Stimulated activated memory B cell treated with anti-CD40 and anti-IgM and Interleukin-4, amounts not matched to agents 10 μg/mL and 1 μg/mL and 100 μg/mL, for 72 hours (primary cell): Measurements from ENCODE around the gene EFHD2.

Experiments
- ATAC-seq: fragments of 150-1000 bp; cut with Tn5 transposase; 2 replicates; pipeline ENCODE4 v1.10.0; 2021
- H3K27ac Mint-ChIP-seq: one replicate; pipeline ENCODE4 v1.8.0; 2022; ENCODE audit warnings: mild to moderate bottlenecking, mixed read lengths
- H3K27me3 Mint-ChIP-seq: one replicate; pipeline ENCODE4 v1.8.0; 2022; ENCODE audit warnings: mixed read lengths
- H3K36me3 Mint-ChIP-seq: one replicate; pipeline ENCODE4 v1.8.0; 2022; ENCODE audit warnings: mixed read lengths
- H3K4me1 Mint-ChIP-seq: one replicate; pipeline ENCODE4 v1.8.0; 2022; ENCODE audit warnings: mixed read lengths
- H3K4me3 Mint-ChIP-seq: one replicate; pipeline ENCODE4 v1.8.0; 2022; ENCODE audit warnings: mild to moderate bottlenecking, moderate library complexity, mixed read lengths
- H3K9me3 Mint-ChIP-seq: one replicate; pipeline ENCODE4 v1.8.0; 2022; ENCODE audit warnings: mixed read lengths

The EFHD2 gene

DNA sequence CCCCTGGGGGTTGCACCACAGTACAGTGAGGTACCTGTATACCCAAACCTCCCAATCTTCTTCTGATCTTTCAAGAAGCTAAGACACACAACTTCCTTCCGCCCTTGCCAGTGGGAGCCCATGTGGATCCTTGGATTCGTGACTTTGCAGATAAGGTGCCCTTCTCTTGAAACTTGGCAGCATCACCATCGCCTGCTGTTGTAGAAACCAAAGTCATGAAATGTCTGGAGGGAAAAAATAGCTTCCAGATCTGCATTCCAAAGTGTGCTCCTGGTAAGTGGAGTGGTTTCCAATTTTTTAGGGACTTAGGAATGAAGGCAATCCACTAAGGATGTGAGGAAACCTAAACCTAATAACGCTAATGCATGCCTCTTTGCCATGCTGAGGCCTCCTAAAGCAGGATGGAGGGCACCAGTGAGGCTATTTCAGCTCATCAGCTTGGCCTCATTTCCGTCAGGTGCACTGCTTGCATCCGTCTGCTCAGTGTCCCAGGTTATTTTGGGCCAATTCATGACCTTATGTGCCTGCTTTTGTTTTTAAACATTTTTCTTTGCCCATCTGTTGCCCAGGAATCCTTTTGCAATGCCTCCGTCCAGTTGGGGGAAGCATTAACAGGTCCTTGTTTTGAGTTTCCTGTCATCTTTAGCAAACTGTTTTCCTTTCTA lies 8.2 kb upstream of the EFHD2 start:
- Mint-ChIP-seq H3K36me3 (no peaks in the 10 kb centered on the region), H3K4me3 (no peak overlapping the region), H3K4me1 (peaks cover 5% of the 10 kb centered on the region), H3K27ac (no peak overlapping the region), H3K9me3 (peaks cover 3% of the 10 kb centered on the region), H3K27me3 (no peaks in the 10 kb centered on the region)
- no peak for ATAC-seq

DNA sequence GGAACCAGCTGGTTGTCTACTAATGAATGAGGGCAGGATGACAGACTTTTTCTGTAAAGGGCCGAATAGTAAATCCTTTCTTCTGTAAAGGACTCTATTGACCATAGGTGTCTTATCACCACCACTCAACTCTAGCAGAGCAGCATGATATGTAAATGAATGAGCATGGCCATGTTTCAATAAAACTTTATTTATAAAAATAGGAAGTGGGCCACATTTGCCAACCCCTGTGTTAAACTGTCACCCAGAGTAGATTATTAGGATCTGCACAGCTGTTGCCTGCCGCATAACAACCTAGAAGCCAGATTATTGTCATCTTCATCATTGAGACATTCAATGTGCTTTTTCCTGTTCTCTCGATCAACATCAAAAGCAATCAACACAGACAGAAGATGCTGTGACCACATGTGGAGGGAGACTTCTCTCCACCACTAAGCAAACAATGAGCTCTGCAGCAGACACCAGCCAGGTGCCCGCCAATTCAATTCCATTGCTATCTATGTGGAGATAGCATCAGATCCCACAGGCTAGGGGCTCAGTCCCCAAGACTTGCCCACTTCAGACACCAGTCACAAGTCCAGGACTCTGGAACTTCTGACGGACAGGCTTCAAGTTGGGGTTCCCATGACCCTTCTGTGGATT lies 6.8 kb upstream of the EFHD2 start:
- Mint-ChIP-seq H3K27ac (no peak overlapping the region), H3K36me3 (no peaks in the 10 kb centered on the region), H3K4me3 (no peak overlapping the region), H3K9me3 (peaks cover 3% of the 10 kb centered on the region), H3K4me1 (peaks cover 5% of the 10 kb centered on the region), H3K27me3 (no peaks in the 10 kb centered on the region)
- ATAC-seq: no peak

DNA sequence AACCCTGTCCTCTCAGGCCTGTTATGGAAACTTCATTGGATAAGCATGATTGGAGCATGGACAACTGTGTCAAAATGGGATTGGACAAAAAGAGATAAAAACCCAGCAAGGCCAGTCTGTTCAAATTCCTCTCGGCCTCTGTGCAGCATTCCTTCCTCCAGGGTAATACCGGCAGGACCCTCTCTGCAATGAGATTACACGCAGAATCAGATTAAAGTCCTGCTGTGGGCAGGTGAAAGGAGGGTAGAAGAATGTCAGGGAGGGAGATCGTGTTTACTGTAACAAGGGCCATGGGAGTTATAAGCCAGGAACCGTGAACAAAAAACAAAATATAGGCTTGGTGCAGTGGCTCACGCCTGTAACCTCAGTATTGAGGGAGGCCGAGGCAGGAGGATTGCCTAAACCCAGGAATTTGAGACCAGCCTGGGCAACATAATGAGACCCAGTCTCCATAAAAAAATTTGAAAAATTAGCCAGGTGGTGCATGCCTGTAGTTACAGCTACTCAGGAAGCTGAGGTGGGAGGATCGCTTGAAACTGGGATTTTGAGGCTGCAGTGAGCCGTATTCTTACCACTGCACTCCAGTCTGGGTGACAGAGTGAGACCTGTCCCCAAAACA lies 5.6 kb upstream of the EFHD2 start:
- Mint-ChIP-seq H3K9me3 (no peaks in the 10 kb centered on the region), H3K27me3 (no peaks in the 10 kb centered on the region), H3K4me3 (no peak overlapping the region), H3K36me3 (no peaks in the 10 kb centered on the region), H3K4me1 (peaks cover 8% of the 10 kb centered on the region), H3K27ac (no peak overlapping the region)
- no peak for ATAC-seq

DNA sequence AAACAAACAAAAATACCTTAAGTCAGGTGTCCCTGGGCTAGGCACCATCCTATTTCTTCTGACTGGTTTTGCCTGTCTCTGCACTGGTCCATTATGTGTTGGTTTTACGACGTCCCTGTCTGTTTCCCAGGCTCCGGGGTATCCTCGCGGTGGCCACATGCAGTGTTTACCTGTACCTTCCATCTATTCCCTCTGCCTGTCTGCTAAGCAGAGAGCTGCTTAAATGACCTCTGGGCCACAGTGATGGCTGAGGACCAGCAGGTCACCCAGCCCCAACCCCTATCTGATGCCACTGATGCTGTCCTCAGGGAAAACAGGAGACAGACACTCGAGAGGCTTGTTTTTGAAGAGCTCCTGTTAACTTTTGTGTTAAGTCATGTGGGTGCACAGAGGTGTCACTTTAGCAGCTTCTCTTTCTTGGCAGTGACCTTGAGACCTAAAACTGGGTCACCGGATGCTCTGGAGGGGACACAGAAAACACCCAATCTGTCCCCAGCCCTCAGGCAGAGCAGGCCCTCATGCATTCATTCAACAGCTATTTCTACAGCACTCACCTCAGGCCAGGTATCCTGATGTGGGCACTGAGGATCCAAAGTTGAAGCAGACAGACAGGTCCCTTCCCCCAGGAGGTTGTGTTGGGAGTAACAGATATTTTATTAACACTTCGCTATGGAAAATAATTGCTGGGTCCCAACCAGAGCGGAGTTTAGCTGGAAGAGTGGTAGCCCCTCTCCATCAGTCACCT lies 4.4 kb upstream of the EFHD2 start:
- Mint-ChIP-seq H3K36me3 (no peaks in the 10 kb centered on the region), H3K27me3 (no peaks in the 10 kb centered on the region), H3K4me3 (no peak overlapping the region), H3K27ac (no peak overlapping the region), H3K9me3 (no peaks in the 10 kb centered on the region), H3K4me1 (peaks cover 12% of the 10 kb centered on the region)
- ATAC-seq: no peak

DNA sequence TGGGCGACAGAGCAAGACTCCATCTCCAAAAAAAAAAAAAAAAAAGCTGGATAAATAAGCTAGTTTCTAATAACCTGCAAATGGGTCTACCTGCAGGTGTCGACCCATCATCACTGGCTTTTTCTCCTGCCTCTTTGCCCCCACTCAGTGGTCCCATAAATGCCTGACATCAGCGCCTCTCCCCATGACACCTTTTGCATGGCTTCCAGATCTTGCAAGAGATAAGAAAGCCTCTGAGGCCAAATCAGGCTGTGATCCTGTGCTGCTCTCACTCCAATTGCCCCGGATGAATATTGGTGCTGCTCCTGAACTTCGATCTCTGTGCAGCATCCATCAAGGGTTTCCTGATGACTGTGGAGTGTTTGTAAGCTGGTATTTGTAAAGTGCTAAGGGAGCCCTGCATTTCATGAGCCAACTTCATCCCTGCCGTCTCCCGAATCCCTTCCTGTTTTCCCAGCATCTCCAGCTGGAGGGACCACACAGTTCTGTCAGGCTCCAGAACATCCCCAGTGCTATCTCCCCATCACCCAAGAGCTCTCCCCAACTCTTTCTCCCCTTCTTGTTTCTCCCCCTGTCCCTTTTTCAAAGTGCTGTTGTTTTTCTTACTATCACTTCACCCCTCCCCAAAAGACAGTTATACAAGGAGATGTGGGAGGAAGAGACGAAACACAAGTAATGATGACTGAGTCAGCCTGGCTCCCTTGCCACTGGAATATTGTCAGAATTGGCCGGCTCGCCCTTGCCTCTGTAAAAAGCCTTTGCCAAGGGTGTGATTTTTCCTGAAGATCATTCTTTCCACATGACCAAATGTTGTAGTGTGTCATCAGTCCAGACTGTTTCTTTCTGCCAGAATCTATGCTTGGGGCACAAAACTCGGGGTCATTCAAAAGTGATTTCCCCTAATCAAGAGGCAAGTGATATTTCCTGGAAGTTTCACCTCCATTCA lies 2.8 kb upstream of the EFHD2 start:
- no peak for ATAC-seq
- no peak overlapping the region for H3K4me3 Mint-ChIP-seq
- H3K9me3 Mint-ChIP-seq: no peaks in the 10 kb centered on the region
- peaks cover 27% of the 10 kb centered on the region for H3K4me1 Mint-ChIP-seq
- no peaks in the 10 kb centered on the region for H3K36me3 Mint-ChIP-seq
- H3K27me3 Mint-ChIP-seq: no peaks in the 10 kb centered on the region
- no peak overlapping the region for H3K27ac Mint-ChIP-seq

DNA sequence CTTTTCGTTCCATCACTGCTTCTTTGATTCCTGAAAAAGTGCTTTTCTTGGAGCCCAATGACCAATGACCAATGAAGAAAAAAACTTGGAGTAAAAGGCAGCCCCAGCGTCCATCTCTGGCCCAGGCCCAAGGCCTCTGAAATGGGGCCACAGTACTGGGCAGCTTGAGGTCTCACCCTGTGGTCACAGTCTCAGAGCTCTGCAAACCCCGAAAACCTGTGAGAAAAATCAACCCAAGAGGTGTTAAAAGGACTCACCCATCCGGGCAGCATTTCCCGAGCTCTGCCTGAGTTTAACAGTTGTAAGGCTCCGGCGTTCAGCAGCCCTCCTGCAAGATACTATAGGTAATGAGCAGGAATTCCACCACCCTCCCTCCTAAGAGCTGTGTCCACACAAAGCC lies 2.1 kb upstream of the EFHD2 start:
- peaks cover 30% of the 10 kb centered on the region for H3K4me1 Mint-ChIP-seq
- peaks cover 3% of the 10 kb centered on the region for H3K36me3 Mint-ChIP-seq
- no peak for ATAC-seq
- no peaks in the 10 kb centered on the region for H3K9me3 Mint-ChIP-seq
- H3K27me3 Mint-ChIP-seq: no peaks in the 10 kb centered on the region
- H3K27ac Mint-ChIP-seq: no peak overlapping the region
- H3K4me3 Mint-ChIP-seq: no peak overlapping the region

DNA sequence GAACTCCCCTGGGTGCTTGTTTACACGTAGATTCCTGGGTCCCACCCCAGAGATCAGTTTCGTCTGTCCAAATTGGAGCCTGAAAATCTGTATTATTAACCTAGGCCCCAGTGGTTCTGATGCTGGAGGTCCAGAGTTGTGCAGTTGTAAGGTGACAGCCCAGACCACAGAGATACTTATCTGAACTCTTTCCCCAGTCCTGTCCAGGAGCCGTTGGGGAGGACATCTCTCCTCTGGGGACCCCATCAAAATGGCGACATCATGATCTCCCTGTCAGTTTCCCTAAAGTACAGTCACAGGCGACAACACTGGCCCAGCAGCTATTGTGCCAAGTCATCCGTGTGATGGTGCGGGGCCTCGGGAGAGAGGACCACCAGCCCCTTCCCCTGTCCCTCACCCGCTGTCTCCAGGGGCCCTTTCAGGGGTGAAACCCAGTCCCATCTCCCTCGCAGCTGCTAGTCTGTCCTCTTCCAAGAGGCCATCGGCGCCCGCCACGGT lies 749 bp upstream of the EFHD2 start:
- Mint-ChIP-seq H3K4me1 (peaks cover 42% of the 10 kb centered on the region), H3K9me3 (no peaks in the 10 kb centered on the region)

DNA sequence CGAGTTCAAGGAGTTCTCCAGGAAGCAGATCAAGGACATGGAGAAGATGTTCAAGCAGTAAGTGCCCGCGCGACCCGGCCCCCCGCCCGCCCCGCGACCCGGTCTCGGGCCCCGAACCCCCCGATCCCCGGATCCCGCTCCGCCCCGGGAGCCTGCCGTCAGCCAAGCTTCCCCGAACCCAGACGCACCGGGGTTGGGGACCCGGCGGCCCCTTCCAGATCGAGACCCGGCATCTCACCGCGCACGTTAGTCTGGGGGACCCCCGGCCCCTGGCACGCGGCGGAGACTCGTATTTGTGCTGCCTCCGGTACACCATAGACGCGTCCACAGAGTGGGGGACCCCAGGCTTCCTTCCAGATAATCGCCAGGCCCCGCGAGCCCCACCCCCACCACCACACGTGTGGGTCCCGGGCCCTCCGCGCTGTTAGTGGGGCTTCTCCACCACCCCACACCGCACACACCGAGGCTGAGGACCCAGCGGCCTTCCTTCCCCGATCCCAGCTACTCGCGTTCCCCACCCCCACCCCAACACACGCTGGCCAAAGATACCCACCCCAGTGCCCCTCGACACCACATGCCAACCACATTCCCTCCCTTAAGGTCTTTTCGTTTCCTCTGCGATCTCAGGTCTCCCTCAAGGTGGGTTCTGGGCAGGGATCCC lies 665 bp downstream of the EFHD2 start:
- Mint-ChIP-seq H3K4me3 (peak overlapping the region; percentile 95), H3K36me3 (peaks cover 8% of the 10 kb centered on the region), H3K27me3 (no peaks in the 10 kb centered on the region), H3K27ac (peak overlapping the region; percentile 88), H3K4me1 (peaks cover 56% of the 10 kb centered on the region), H3K9me3 (no peaks in the 10 kb centered on the region)
- peak; percentile 10 for ATAC-seq

More for the DNA sequence above, 749 bp upstream of the EFHD2 start:
- Mint-ChIP-seq H3K27ac (peak overlapping the region; percentile 88), H3K27me3 (no peaks in the 10 kb centered on the region), H3K4me3 (peak overlapping the region; percentile 95), H3K36me3 (peaks cover 8% of the 10 kb centered on the region)
- no peak for ATAC-seq

DNA sequence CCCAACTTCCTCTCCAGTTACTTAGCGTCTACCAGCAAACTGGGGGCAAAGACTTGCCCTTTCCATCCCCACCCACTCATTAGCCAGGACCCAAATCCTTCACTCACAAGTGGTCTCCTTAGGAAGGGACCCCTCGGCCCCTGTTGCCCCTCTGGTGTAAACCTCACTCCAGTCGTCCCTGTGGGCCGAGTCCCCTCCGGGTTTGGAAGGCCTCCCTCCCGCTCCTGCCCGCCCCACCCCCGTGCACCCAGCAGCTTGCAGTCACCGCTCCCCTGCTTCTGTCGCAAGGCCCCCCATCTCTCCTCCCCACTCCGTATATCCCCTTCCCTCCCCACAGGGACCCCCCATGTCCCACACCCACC lies 1.2 kb downstream of the EFHD2 start:
- Mint-ChIP-seq H3K36me3 (peaks cover 8% of the 10 kb centered on the region), H3K9me3 (no peaks in the 10 kb centered on the region), H3K27ac (peak overlapping the region; percentile 88), H3K27me3 (no peaks in the 10 kb centered on the region), H3K4me3 (peak overlapping the region; percentile 95), H3K4me1 (peaks cover 61% of the 10 kb centered on the region)
- no peak for ATAC-seq

DNA sequence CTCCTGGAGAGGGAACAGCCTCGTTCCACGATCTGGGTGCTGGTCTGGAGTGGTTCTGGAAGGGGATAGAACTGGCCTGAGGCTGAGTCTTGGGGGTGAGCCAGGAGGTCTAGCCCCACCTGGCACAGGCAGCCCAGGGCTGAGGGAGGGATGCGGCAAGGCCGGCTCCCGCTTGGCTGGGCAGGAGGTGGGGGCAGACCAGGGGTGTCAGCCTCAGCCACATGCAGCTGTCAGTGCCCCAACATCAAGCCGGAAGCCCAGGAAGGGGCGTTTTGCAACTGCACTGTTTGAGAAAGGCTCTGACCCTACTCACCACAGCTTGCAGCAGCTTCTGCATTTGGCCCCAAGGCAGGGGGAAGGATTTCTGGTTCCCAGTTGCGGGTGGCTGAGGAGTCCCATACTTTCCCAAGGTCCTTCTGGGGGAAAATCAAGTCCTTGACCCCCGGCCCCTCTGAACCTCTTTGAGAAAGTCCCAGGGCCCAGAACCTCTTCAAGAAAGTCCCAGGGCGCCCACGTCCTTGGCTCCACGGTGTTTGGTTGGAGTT lies 2.0 kb downstream of the EFHD2 start:
- no peaks in the 10 kb centered on the region for H3K9me3 Mint-ChIP-seq
- peaks cover 69% of the 10 kb centered on the region for H3K4me1 Mint-ChIP-seq
- peak overlapping the region; percentile 95 for H3K4me3 Mint-ChIP-seq
- H3K36me3 Mint-ChIP-seq: peaks cover 8% of the 10 kb centered on the region
- peak overlapping the region; percentile 88 for H3K27ac Mint-ChIP-seq
- peak; percentile 73 for ATAC-seq
- H3K27me3 Mint-ChIP-seq: no peaks in the 10 kb centered on the region

DNA sequence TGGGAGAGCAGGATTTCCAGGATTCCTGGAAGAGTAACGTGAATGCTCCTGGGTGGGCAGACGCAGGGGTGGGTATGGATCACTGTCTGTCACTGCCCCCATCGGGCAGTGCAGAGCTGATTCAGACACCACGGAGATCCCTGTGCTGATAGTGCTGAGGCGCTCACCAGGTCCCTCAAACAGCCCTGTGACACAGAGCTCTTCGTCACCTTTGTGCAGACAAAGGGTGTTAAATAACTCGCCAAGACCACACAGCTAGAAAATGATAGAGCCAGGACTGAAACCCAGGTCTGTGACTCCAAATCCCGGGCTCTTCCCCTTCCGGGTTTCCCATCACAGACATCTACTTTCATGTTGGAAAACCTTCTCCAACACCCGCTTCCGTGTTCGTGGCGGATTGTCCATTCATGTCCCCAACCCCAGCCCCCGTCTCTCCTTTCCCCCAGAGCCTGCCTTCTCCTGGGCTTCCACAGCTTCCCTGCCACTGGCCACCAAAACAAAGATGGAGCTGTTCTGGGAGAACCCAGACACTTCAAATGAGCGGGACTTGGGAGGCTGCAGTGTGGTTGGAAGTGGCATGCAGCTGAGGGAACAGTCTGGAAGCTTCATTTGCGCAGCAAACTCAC lies 2.6 kb downstream of the EFHD2 start:
- Mint-ChIP-seq H3K4me3 (peak overlapping the region; percentile 95), H3K36me3 (peaks cover 8% of the 10 kb centered on the region), H3K4me1 (peaks cover 75% of the 10 kb centered on the region), H3K27ac (peak overlapping the region; percentile 88), H3K27me3 (no peaks in the 10 kb centered on the region), H3K9me3 (no peaks in the 10 kb centered on the region)
- ATAC-seq: no peak

DNA sequence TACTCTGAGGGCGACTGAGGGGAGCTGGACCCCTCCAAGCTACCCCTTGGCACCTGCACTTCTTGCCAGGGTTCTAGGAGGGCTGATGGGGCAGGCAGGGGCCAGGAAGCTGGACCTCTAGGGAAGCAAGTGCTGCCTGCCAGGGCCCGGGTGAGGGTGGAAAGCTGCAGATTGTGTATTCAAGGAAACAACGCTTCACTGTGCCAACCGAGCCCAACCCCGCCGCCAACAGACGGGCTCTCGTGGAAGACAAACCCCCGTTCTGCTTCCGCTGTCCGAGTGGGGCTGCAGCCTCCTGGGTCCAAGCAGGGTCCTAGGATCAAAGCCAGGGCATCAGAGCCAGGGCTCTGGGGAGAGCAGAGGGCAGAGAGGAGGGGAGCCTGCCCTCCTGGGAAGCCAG lies 3.2 kb downstream of the EFHD2 start:
- ATAC-seq: no peak
- Mint-ChIP-seq H3K27me3 (no peaks in the 10 kb centered on the region), H3K27ac (peak overlapping the region; percentile 88), H3K4me3 (no peak overlapping the region), H3K36me3 (peaks cover 8% of the 10 kb centered on the region), H3K9me3 (no peaks in the 10 kb centered on the region), H3K4me1 (peaks cover 81% of the 10 kb centered on the region)

DNA sequence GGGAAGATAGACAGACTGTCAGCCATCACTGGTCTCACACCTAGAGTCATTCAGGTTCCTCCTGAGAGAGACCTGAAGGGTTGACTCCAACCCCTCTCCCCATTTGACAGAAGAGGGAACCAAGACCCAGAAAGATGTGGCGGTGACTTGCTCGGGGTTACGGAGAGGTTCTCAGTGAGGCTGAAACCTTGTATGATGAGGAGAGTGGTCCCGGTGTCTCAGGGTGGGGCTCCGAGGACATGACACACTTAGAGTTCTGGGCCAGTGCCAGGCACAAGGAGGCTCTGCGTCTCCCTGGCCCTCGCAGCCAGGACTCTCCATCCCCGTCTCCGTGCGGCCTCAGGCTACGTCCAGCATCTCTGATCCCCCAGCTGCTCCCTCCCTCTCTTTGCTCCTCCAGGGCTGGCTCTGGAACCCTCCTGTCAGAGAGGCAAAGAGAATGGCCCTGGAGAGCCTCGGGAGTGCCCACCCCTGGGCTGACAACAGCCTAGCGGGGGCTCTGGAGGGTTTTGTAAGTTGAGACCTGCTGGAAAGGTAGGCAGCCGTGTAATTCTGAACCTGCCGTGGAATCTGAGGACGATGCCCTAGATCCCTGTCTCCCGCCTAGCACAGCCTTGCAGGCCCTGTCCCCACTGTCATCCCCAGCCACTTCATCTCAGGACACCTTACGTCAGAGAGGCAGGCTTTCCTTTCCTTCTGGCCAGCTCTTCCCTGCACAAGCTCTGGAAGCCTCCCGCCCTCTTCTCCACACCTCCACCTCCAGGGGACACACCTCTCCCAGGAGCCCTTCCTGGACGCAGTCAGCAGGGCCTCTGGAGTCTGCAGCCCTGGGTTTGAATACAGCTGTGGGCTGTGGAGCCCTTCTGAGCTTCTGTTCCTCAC lies 4.1 kb downstream of the EFHD2 start:
- H3K27ac Mint-ChIP-seq: peak overlapping the region; percentile 88
- peaks cover 8% of the 10 kb centered on the region for H3K36me3 Mint-ChIP-seq
- no peaks in the 10 kb centered on the region for H3K27me3 Mint-ChIP-seq
- no peak for ATAC-seq
- peaks cover 82% of the 10 kb centered on the region for H3K4me1 Mint-ChIP-seq
- no peak overlapping the region for H3K4me3 Mint-ChIP-seq
- H3K9me3 Mint-ChIP-seq: no peaks in the 10 kb centered on the region
